Esophagus muscularis mucosa (tissue), 3 donors: ENCODE data around the gene ZMIZ1.

Source experiments
- CTCF ChIP-seq, 3 experiments: fragments of 200-600 bp in 2 of 3; fragments of 450-650 bp in 1 of 3; sonication (generic) in 2 of 3; IDR thresholded peaks; one replicate each; pipeline ENCODE4 v1.5.1; 2017 to 2019; ENCODE audit warnings: antibody characterized with exemption in 3 of 3, mild to moderate bottlenecking in 2 of 3, moderate library complexity in 1 of 3
- POLR2A ChIP-seq: fragments of 450-650 bp; IDR thresholded peaks from one replicate; pipeline ENCODE4 v1.6.1; 2017; ENCODE audit warnings: antibody characterized with exemption, moderate library complexity, mild to moderate bottlenecking, low read depth

GRCh38 chr10:79144351-79145173 is 75.8 kb downstream of the ZMIZ1 start:
- TF ChIP-seq POLR2A (no peak), CTCF (IDR thresholded peaks at IDR 0.05) (no peak)
